Fibroblast of the aortic adventitia (primary cell): ENCODE measurements around the gene ABRAXAS1. TPM values are rescaled to one million over a fixed set of nuclear protein-coding genes. Genes with fewer than 3 reads are reported as not detected.

Experiments used
- DNase-seq: peaks from one replicate; pipeline ENCODE4 v3.0.0-alpha.2; 2010; ENCODE audit warnings: low read depth
- H3K4me3 ChIP-seq: 2 replicates; pipeline ENCODE4 v1.5.1; 2011; ENCODE audit warnings: low read depth, mild to moderate bottlenecking, control low read depth, low read length, moderate library complexity
- CTCF ChIP-seq: IDR thresholded peaks from 2 replicates; pipeline ENCODE4 v1.5.1; 2011; ENCODE audit warnings: mild to moderate bottlenecking, low read length, control low read depth, inconsistent platforms; ENCODE audit not compliant: insufficient read depth
- total RNA-seq: library from RNA; depleted of rRNA; stranded (reverse); fragments of >200 nt; gene quantifications from 2 replicates; pipeline ENCODE4 v1.2.3, GENCODE V29; 2012; ENCODE audit warnings: low replicate concordance

ABRAXAS1 gene
- total RNA-seq, 1 donor: 27.3 TPM

- no peak for DNase-seq
- peak; percentile 5 for TF ChIP-seq CTCF
- no peak overlapping the region for H3K4me3 ChIP-seq
Measured at GRCh38 chr4:83489711-83490326, 4.9 kb upstream of the ABRAXAS1 start.

- no peak for DNase-seq
- TF ChIP-seq CTCF: no peak
- no peak overlapping the region for H3K4me3 ChIP-seq
Measured at GRCh38 chr4:83486457-83487129, 1.7 kb upstream of the ABRAXAS1 start.

GRCh38 chr4:83473966-83474365, 10.9 kb downstream of the ABRAXAS1 start:
- DNase-seq: no peak
- no peak for TF ChIP-seq CTCF
- no peak overlapping the region for H3K4me3 ChIP-seq

- H3K4me3 ChIP-seq: no peak overlapping the region
- no peak for DNase-seq
- TF ChIP-seq CTCF: no peak
Measured at GRCh38 chr4:83473423-83473822, 11.5 kb downstream of the ABRAXAS1 start.

GRCh38 chr4:83456184-83456501, 28.8 kb downstream of the ABRAXAS1 start:
- H3K4me3 ChIP-seq: peak overlapping the region; percentile 93
- TF ChIP-seq CTCF: no peak
- DNase-seq: no peak

- peak within 1 kb of the TSS; percentile 93 for H3K4me3 ChIP-seq
- TF ChIP-seq CTCF: peak; percentile 40
- peak; percentile 99 for DNase-seq
Measured at GRCh38 chr4:83455281-83456183, 29.4 kb downstream of the ABRAXAS1 start, which contains the start of the genes HELQ and MRPS18C. Gene HELQ, minus strand, starts transcription at chr4:83455823. Its CDS starts 130 bp downstream, at chr4:83455693. Gene MRPS18C, plus strand, starts transcription at chr4:83456058. Its CDS starts 20 bp downstream, at chr4:83456078.
